HPDE6-E6E7 (cell line): Measurements from ENCODE around the gene RNASEH2B.

Experiments
- DNase-seq: peaks from one replicate; pipeline ENCODE4 v3.0.0; 2011; ENCODE audit warnings: missing footprints; ENCODE audit errors: extremely low spot score

RNASEH2B gene

GRCh38 chr13:50907781-50908180 is 1.8 kb upstream of the RNASEH2B start:
- DNase-seq, result no peak

- DNase-seq, result no peak
Observed at GRCh38 chr13:50908371-50908770, 1.2 kb upstream of the RNASEH2B start.

DNA sequence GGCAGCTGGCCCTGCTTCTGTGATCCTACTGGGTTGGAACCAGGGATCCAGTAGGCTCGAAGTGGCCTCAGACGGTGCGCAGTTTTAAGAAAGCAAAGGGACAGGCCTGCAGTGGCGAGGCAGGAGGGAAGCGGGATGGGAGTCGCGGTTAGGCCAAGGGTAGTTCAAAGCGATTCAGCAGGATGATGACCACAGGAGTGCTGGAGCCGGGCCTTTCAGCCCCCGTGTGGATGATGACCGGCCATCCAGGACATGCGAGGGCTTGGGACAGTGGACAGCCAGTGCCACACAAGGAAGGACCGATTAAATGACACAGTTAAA is 854 bp downstream of the RNASEH2B start:
- no peak for DNase-seq

DNA sequence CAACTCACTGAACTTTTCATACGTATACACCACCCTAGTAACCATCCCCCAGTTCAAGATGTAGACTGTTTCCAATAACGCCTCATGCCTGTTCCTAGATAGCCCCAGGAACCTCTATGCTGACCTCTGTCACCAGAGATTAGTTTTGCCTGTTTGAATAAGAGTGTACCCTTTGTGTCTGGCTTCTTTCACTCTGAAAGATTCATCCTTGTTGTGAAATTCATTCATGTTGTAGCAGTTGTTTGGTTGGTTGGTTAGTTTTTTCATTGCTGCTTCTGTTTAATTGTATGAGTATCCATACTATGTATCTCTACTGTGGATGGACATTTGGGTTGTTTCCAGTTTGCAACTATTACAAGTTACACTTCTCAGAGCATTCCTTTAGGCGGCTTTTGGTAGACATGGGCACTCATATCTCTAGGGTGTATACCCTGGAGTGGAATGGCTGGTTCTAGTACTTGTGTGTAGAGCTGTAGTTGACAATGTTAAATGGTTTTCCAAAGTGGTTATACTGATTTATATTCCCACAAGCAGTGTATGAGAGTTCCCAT is 1.6 kb downstream of the RNASEH2B start:
- DNase-seq, result no peak

DNA sequence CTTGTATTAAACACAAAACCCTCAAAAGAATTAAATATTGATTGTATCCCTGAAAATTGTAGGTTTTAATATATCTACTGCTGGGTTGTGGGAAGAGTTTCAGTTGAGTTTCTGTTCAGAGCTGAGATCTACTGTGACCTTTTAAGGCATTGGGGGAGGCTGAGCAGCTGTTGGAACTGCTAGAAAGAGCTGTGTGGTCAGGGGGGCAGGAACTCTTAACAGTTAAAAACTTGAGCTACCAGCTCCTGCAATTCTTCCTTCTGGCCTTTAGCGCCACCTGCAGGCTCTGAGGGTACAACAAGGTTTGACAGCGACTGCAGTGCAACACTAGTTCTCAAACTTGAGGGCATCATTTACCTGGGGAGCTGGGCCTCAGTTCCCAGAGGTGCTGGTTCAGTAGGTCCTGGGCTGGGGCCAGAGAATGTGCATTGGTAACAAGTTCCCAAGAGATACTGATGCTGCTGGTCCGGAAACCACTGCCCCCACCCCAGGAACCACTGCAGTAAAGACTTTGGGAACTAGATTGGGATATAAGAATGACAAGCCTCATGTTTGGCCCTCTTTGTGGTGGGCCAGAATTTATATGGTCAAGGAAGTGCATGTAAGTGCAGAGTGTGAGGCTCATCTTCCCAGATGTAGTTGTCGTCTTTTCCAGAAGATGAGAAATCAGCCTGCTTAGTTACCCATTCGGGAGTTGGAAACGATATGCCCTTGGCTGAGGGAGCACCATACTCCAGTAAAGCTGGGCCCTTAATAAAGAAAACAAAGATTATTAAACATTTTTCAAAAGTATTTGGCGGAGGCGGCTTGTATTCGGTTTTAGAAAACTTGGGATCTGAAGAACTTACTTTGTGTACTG is 2.6 kb downstream of the RNASEH2B start:
- DNase-seq, result no peak

- no peak for DNase-seq
Observed at GRCh38 chr13:50912851-50913250, 3.3 kb downstream of the RNASEH2B start.

DNA sequence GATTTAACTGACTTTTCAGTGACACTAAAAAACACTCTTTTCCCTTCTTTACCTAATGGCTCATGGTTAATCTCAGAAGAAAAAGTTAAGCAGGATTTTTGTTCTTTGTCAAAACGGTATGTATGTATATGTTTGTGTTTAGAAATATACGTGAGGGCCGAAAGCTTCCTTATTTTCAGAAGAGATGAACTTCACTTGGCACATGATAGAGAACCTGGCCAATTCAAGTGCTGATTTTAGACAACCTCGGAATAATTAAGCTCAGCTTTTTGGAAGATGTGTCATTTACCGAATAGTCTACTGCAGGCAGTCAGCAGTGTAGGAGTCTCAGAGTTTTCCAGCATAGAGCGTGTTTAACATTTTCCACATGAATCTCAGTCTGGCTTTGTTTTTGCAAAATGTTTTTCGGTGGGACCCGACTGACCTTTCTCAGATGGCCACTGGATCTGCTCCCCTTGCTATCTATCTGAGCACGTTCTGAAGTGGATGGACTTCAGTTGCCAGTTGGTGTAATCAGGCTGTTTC is 4.6 kb downstream of the RNASEH2B start:
- DNase-seq, result no peak

DNA sequence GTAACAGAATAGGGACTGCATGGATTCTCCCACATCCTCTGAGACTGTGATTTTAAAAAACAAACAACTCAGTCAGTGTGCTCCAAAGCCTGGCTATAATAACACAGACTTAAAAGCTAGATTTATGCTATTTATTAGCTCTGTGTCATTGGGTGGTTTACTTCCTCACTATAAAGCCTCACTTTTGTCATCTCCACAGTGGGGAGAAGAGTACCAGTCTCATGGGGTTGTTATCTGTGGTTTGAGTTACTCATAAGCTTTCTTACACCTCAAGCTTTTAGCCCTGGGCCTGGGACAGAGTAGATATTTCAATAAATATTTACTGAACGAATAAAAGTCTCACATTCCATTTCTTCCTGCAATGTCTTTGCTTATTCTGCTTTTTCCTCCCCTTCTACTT is 5.3 kb downstream of the RNASEH2B start:
- DNase-seq, result no peak

DNA sequence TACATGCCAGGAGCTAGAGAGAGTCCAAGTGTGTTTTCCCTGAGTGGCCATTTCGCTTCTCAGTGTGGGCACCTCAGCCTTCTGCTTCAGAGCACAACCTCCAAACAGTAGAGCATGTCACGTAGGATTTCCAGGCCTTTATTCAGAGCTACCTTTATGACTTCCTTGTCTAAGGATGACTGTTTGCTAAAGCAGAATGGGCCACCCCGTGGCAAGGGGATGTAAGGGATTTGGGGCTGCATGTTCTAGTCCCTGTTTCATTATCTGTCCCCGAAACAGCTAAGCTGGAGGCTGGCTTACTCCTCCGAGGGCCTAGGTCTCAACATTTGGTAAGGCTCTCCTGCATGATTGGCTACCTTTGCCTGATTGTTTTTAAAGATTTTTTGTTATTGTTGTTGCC is 6.0 kb downstream of the RNASEH2B start:
- DNase-seq, result no peak

- no peak for DNase-seq
Observed at GRCh38 chr13:50916701-50917184, 7.2 kb downstream of the RNASEH2B start.

DNA sequence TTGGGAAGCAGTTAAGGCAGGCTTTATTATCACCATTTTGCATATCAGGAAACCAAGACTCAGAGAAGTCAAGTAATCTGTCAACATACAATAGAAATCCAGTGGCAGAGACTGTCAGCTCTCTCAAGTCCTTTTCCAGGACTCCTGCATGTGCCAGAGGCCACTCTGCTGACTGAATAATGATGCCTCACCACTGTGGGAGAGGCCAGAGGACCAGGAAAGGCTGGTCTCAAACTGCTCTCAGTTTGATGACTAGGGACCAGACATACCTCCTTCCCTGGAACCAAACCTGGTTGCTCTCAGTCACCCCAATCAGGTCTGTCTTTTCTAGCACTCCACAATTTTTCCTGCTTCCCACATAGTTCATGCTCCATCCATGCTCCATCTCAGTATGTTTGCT is 8.0 kb downstream of the RNASEH2B start:
- no peak for DNase-seq

DNA sequence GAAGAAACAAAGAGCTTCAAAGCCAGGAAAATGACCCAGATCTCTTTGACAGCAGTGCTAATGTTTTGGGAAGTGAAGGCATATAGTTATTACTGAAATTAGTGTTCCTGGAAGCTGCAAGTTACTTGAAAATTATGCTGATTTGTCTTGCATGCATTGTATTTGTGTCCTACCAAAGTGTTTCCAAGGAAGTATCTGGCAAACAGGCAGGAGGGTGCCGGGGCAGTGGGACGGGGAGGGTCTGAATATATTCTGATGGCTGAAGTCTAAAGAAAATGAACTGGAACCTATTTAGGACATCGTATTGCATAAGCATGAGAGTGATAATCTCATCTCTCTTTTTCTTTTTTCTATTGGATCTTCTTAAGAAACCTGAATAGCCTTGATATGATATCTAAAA is 9.0 kb downstream of the RNASEH2B start:
- DNase-seq, result no peak

DNA sequence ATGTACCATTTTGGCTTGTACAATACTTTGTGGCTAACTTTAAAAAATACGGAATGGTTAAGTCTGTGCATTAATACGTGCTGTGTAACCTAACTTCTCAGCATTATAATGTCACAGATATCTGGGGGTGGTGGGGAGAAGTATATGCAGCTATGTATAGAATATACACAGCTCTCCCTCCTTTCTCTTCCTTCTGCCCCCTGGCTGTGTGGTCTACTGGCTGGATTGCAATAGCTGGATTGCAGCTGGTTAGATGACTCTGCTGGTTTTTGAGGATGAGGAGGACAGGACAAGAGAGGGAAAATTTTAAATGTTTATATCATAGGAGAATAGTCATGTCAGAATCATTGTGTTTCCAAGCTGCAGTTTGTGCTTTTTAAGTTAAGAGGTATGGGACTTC is 9.7 kb downstream of the RNASEH2B start:
- no peak for DNase-seq

DNA sequence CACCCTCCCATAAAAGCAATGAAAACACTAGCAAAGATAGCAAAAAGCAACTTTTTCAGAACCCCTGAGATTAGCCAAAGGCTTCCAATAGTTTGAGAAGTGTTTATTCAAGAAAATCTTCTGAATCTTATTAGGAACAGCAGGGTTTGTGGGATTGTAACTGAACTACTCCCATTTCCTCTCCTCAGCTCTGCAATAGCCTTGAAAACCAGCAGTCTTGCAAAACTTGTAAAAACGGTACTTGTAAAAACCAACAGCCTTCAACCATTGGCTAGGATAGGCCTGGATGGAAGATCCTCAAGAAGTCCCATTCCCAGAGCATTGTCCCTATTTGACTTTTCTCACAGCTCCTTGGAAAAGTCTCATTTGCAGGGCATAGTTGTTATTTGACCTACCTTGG is 12.1 kb downstream of the RNASEH2B start:
- DNase-seq, result no peak

GRCh38 chr13:50923272-50923671 is 13.7 kb downstream of the RNASEH2B start:
- no peak for DNase-seq

DNA sequence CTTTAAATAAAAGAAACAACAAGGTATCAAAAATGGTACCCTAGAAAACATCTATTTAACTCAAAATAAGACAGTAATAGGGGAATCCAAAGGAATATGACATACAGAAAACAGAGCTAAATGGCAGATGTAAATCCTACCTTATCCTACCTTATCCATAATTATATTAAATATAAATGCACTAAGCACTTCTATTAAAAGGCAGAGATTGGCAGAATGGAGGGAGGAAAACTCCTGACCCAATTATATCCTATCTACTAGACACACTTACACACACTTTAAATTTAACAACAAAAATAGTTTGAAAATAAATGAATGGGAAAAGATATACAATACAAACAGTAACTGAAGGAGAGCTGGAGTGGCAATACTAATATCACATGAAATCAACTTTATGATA is 14.4 kb downstream of the RNASEH2B start:
- no peak for DNase-seq

DNA sequence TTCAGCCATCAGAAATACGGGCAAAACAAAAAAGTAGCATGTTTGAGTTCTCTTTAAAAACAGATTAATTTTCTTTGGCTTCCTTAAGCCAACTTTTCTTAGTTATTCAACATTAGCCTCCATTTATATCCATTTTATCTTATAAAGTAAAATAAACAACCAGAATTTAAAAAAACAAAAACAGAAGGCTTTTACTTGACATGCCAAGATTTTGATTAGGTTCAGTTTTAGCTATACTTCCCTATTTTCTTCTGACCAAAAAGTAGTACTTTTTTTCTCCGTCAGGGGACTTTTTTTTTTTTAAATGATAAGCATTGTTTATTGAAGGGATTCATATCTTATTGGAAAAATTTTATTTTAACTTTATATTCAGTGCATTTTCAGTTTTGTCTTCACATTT is 18.1 kb downstream of the RNASEH2B start:
- DNase-seq, result no peak

GRCh38 chr13:50928102-50928501 is 18.5 kb downstream of the RNASEH2B start:
- DNase-seq, result no peak

- DNase-seq, result no peak
Observed at GRCh38 chr13:50928659-50929462, 19.3 kb downstream of the RNASEH2B start.

DNA sequence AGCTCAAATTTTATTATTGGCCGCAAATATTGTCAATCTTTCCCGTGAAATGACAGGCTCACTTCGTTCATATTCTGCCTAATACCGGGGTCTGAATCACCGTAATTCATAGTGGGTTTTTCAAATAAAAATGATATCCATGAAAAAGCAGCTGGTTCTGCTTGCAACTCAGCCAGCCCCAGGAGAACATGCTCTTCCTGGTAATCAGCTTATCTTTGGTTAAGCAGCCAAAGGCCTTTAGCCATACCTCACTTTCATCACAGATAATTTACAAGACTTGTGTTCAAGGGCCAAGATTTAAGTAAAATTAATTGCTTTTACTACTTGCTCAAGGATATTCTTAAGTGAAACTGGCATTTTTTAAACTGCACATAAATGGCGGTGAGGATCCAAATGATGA is 22.5 kb downstream of the RNASEH2B start:
- no peak for DNase-seq

GRCh38 chr13:50934735-50935435 is 25.3 kb downstream of the RNASEH2B start:
- DNase-seq, result no peak

- DNase-seq, result no peak
Observed at GRCh38 chr13:50936679-50937078, 27.1 kb downstream of the RNASEH2B start.
